ENCODE measurements around the gene LRP2.

Gene LRP2

DNA sequence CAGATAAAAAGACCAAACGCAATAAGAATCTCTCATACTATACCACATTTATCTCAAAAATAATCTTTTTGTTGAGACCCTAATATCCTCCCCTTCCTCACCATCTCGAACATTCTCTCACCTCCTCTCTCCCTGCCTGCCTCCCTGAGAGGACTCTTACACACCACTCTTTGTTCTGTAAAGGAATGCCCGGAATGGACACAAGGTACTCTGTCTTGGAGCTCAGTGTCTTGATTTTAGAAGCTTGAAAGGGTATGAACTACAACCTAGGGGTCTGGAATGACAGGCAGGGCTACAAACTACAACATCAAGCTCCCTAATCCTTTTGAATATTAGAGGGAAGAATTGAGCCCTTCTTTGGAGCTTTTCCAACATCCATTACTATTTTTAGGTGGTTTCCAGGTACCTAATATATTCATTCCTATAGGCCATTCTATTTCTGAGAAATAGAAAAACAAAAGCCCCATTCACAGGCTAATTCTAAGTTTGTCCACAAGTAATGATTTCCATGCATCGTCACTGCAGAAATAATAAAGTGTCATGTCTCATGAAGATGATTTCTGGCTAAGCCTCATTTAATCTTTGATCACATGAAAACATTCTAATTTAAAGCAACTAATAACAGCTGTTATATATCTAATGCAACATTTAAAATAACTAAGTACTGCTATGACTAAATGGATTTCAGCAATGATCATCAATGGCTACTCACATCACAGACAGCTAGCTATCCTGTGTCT is 60.6 kb downstream of the LRP2 start:
- no peaks in the 10 kb centered on the region for H3K27me3 ChIP-seq (replicated peaks)
- H3K4me3 ChIP-seq (ENCODE audit: low read depth, low read length), result no peak overlapping the region
- no peak for DNase-seq
- in situ Hi-C loops (cut with HindIII; ENCODE audit: low pct_ligation_motif_present, low sequenced_read_pairs), result no loop called here
- no peaks in the 10 kb centered on the region for H3K36me3 ChIP-seq (replicated peaks)
- no peak overlapping the region for H3K27ac ChIP-seq
- TF ChIP-seq, protein P1, sequence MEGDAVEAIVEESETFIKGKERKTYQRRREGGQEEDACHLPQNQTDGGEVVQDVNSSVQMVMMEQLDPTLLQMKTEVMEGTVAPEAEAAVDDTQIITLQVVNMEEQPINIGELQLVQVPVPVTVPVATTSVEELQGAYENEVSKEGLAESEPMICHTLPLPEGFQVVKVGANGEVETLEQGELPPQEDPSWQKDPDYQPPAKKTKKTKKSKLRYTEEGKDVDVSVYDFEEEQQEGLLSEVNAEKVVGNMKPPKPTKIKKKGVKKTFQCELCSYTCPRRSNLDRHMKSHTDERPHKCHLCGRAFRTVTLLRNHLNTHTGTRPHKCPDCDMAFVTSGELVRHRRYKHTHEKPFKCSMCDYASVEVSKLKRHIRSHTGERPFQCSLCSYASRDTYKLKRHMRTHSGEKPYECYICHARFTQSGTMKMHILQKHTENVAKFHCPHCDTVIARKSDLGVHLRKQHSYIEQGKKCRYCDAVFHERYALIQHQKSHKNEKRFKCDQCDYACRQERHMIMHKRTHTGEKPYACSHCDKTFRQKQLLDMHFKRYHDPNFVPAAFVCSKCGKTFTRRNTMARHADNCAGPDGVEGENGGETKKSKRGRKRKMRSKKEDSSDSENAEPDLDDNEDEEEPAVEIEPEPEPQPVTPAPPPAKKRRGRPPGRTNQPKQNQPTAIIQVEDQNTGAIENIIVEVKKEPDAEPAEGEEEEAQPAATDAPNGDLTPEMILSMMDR (IDR thresholded peaks at IDR 0.05; ENCODE audit: low read depth, low read length, missing control alignments), result no peak

DNA sequence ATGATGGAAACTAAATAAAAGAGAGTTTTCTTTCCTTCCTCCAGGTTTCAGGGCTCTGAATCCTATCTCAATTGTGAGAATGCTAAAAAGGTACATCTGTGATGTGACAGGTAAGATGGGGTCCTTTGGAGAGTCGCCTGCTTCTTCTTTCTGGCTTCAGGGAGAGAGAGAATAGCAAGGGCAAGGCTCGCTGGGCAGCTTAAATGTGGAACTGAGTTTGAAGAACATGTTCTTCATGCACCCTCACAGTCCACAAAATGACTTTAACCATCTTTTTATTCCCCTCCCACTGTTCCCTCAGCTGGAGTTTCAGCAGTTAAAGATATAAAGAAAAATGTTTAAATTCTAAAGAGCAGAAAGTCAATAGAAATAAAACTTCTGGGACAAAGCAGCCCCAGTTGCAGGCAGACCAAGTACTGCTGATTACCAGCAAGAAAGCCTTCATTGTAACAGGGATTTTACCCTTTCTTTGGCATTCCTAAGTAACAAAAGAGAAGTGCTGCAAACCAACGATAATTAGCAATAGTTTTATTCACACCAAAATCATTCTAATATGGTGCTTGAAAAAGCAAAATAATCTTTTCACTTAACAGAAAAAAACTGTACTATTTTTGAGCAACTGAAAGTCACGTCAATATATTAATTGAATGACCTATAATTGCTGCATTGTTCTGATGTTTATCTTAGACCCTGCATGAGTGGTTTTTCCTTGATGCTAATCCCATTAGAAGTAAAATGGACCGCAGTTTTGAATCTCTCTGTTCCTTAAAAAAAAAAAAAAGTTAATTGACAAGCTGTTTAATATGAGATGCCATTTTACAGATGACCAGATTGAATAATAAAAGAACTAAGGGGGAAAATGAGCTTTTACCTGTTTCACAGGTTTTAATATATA is 61.5 kb downstream of the LRP2 start:
- in situ Hi-C loops (cut with HindIII; ENCODE audit: low pct_ligation_motif_present, low sequenced_read_pairs), result no loop called here
- no peak for DNase-seq

DNA sequence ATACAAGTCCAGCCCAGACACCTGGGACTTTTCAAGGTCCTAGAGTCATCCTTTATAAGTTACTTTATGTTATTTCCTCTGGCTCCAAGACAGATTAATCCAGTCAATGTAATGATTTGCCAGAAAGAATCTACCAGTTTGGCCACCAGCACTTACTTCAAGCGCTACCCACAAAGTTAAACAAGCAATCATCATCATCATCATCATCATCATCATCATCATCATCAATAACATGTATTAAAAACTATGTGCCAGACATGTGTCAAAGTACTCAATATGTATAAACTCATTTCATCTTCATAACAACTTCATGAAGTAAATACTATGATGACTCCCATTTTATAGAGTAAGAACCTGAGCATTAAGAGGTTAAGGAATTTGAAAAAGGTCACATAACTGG is 64.3 kb downstream of the LRP2 start:
- H3K27ac ChIP-seq, result no peak overlapping the region
- no peak for DNase-seq
- no peaks in the 10 kb centered on the region for H3K27me3 ChIP-seq (replicated peaks)
- in situ Hi-C loops (cut with HindIII; ENCODE audit: low pct_ligation_motif_present, low sequenced_read_pairs), result no loop called here
- no peaks in the 10 kb centered on the region for H3K36me3 ChIP-seq (replicated peaks)
- TF ChIP-seq, protein P1 (IDR thresholded peaks at IDR 0.05; ENCODE audit: low read depth, low read length, missing control alignments), result no peak
- H3K4me3 ChIP-seq (ENCODE audit: low read depth, low read length), result no peak overlapping the region

More for the DNA sequence above, 61.5 kb downstream of the LRP2 start:
- TF ChIP-seq, protein P1 (IDR thresholded peaks at IDR 0.05; ENCODE audit: low read depth, low read length, missing control alignments), result no peak
- no peak overlapping the region for H3K4me3 ChIP-seq (ENCODE audit: low read depth, low read length)
- H3K36me3 ChIP-seq (replicated peaks), result no peaks in the 10 kb centered on the region
- no peak overlapping the region for H3K27ac ChIP-seq
- no peaks in the 10 kb centered on the region for H3K27me3 ChIP-seq (replicated peaks)

DNA sequence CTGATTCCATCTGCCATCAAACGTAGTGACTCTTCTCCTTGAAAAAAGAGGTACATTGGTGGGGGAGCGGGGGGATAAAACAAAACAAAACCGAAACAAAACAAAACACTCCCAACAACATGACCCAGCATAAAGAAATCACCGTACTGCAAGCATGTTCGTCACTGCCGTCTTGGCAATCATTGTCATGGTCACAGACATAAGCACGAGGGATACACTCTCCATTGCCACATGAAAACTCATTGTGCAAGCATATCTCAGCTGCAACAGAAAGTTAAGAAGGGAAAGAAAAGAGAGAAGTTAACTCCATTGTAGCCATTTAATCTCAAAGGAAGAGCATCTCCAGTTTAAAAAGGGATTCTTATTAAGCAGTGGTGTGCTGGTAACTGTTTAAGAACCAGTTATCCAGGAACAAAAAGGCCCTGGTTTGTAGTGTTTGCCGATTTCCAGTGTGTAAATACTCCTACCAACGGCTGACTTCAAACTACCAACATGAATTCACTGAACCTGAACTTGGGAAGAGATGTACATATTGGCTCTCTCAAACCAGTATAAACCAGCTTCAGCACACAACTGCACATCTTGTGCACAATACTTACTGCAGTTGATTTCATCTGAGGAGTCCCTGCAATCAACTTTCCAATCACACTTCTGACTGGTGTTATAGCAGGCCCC is 68.2 kb downstream of the LRP2 start:
- Histone ChIP-seq H3K27ac (no peak overlapping the region), H3K36me3 (replicated peaks) (no peaks in the 10 kb centered on the region), H3K4me3 (ENCODE audit: low read depth, low read length) (no peak overlapping the region), H3K27me3 (replicated peaks) (no peaks in the 10 kb centered on the region)
- TF ChIP-seq, protein P1 (IDR thresholded peaks at IDR 0.05; ENCODE audit: low read depth, low read length, missing control alignments), result no peak
- no peak for DNase-seq
- in situ Hi-C loops (cut with HindIII; ENCODE audit: low pct_ligation_motif_present, low sequenced_read_pairs), result no loop called here

DNA sequence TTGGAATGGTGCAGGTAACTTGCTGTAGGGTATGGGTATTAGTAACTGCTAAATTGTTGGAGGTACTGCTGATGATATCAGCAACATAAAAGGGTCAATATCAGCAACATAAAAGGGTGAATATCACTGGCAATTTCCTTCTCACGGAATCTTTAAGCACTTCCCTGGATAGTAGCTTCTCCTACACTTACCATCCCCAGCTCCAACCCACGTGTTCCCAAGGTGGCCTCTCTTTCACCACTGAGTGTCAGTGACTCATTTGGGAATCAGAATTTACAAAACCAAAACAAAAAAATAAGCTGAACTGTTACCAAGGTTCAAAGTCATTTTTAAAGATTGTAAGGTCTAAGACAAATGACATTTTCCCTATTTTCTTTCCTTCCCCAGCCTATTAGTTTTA is 70.8 kb downstream of the LRP2 start:
- Histone ChIP-seq H3K4me3 (ENCODE audit: low read depth, low read length) (no peak overlapping the region), H3K36me3 (replicated peaks) (no peaks in the 10 kb centered on the region), H3K27ac (no peak overlapping the region), H3K27me3 (replicated peaks) (no peaks in the 10 kb centered on the region)
- TF ChIP-seq, protein P1 (IDR thresholded peaks at IDR 0.05; ENCODE audit: low read depth, low read length, missing control alignments), result no peak
- DNase-seq, result no peak
- in situ Hi-C loops (cut with HindIII; ENCODE audit: low pct_ligation_motif_present, low sequenced_read_pairs), result no loop called here
